GM12872 (cell line): ENCODE measurements around the gene ZNF500.

ENCODE experiments used
- TF ChIP-seq, protein P1 (sequence below): IDR thresholded peaks from 3 replicates; pipeline ENCODE4 v1.5.1; 2011; ENCODE audit warnings: low read depth, mild to moderate bottlenecking, low read length, moderate library complexity; ENCODE audit not compliant: insufficient read depth

ZNF500 gene

DNA sequence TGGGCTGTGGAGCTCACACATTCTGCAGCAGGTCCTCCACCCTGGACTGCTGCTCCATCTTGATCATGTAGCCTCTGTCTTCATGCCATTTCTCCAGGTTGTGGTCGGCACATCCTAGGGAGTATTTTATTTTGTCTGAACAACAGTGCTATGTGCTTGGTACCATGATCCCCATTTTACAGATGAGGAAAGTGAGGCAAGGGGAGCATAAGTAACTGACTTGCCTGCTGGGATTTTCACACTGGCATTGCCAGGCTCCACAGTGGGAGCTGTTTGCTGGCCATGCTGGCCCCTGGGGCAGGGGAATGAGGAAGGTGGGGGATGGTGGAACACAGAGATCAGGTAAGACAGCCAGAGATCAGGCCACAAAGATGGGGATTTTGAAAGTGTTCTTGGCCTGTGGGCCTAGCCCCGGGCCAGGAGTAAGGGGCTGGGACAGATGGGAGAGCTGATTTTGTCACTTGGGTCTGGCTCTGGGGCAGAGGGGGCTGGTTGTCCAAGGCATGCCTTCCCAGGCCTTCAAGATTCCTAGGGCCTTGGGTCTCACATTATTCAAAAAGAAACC, 9.3 kb upstream of the ZNF500 start:
- TF ChIP-seq, protein P1, sequence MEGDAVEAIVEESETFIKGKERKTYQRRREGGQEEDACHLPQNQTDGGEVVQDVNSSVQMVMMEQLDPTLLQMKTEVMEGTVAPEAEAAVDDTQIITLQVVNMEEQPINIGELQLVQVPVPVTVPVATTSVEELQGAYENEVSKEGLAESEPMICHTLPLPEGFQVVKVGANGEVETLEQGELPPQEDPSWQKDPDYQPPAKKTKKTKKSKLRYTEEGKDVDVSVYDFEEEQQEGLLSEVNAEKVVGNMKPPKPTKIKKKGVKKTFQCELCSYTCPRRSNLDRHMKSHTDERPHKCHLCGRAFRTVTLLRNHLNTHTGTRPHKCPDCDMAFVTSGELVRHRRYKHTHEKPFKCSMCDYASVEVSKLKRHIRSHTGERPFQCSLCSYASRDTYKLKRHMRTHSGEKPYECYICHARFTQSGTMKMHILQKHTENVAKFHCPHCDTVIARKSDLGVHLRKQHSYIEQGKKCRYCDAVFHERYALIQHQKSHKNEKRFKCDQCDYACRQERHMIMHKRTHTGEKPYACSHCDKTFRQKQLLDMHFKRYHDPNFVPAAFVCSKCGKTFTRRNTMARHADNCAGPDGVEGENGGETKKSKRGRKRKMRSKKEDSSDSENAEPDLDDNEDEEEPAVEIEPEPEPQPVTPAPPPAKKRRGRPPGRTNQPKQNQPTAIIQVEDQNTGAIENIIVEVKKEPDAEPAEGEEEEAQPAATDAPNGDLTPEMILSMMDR: no peak

DNA sequence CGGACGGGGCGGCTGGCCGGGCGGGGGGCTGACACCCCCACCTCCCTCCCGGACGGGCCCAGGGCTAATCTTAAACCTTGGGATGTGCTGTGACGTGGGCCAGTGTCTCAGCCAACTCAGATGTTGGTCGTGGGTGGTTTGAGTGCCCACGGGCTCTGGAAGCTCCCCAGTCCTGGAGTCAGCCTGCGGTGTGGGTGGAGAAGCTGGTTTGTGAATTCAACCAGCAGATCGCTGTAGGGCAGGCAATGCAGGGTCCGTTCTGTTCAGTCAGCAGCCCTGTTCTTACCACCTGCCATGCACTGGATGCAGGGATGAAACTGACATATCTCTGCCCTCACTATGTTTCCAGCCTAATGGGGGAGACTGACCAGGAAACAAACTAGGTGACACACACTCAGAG, 8.0 kb upstream of the ZNF500 start:
- TF ChIP-seq, protein P1: no peak

GRCh38 chr16:4772351-4772750, 5.4 kb upstream of the ZNF500 start:
- TF ChIP-seq, protein P1: no peak

DNA sequence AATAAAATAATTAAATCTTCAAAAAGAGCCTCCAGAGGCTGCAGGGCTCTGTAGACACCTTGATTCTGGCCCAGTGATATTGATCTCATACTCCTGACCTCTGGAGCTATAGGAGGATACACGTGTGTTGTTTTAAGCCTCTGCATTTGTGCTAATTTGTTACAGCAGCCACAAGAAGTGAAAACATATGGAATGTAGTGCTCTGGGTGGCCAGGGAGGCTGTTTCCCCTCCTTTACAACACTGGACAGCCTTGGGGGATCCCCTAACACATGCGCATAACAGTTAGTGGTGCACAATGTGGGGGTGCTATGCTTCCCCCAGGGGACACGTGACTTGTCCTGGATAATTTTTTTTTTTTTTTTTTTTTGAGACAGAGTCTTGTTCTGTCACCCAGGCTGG, 4.7 kb upstream of the ZNF500 start:
- TF ChIP-seq, protein P1: no peak

- TF ChIP-seq, protein P1: no peak
Measured at GRCh38 chr16:4769306-4769638, 2.3 kb upstream of the ZNF500 start.

DNA sequence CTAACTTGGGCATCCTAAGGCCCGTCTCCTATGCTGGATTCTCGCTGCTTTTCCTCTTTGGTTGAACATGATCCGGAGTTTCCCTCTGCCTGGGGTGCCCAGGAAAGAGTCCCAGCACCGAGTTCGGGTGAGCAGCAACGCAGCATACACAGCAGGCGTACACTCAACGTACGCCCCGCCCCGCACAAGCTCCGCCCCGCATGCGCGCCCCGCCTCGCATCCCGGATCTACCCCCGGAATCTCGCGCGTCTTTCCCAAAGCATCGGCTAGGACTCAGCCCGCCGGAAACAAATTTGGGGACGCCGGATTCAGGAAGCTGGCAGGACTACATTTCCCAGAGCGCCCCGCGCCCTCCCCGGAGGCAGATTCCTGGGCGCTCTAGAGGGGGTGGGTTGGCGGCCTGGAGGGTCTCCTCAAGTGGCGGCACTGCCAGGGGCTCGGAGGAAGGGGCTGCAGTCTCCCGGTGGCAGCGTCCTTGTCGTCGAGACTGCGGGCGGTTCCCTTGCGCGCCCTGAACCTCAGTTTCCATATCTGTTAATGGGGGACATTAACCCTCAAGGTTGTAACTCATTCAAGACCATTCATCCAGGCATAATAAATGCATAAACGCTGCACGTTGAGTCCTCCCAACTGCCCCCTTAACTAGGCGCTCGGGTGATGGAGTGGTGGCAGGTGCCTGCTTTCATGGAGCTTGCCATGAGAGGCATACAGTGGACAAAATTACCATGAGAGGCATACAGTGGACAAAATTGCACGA, 1.8 kb upstream of the ZNF500 start:
- TF ChIP-seq, protein P1: no peak

DNA sequence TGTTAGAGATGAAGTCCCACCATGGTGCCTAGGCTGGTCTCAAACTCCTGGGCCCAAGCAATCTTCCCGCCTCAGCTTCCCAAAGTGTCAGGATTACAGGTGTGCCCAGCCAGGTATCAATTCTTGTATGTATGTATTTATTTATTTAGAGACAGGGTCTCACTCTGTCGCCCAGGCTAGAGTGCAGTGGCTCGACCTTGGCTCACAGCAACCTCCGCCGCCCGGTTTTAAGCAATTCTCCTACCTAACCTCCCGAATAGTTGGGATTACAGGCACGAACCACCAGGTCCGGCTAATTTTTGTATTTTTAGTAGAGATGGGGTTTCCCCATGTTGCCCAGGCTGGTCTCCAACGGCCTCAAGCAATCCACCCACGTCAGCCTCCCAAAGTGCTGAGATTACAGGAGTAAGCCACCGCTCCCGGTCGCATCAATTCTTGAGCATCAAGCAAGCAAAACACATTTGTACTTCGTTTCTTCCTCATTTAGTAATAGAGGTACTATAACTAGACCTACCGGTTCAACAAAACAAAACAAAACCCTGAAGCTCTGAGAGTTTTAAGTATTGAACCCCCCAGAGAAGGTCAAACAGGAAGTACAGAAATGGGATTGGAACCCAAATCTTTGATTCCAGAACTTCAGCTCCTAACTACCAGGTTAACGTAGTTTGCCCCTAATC, 1.0 kb upstream of the ZNF500 start:
- TF ChIP-seq, protein P1: no peak
